Activated CD4-positive, alpha-beta memory T cell treated with anti-CD3 and anti-CD28 coated beads for 36 hours (primary cell): ENCODE results near the gene PTPA. TPM values are rescaled to one million over a fixed set of nuclear protein-coding genes. Genes with fewer than 3 reads are reported as not detected.
A peak's percentile ranks its signal among the peaks of the same experiment; 100 is the strongest.

Experiments
- CTCF ChIA-PET: fragments of 350-600 bp; sonication (Branson Sonifier 250); formaldehyde crosslinking; loops from one replicate; lab custom pipeline; 2021; ENCODE audit warnings: antibody characterized with exemption, inconsistent platforms; lab: Charles Lee
- POLR2A ChIA-PET: fragments of 350-600 bp; sonication (Branson Sonifier 250); formaldehyde crosslinking; loops from one replicate; lab custom pipeline; 2021; ENCODE audit warnings: antibody characterized with exemption; lab: Charles Lee
- DNase-seq: peaks from one replicate; pipeline ENCODE4 v3.0.0-alpha.2; 2020
- H3K27ac Mint-ChIP-seq: one replicate; pipeline ENCODE4 v1.8.0; 2021; ENCODE audit warnings: mixed read lengths
- H3K27me3 Mint-ChIP-seq: one replicate; pipeline ENCODE4 v1.8.0; 2021; ENCODE audit warnings: mixed read lengths
- H3K36me3 Mint-ChIP-seq: one replicate; pipeline ENCODE4 v1.8.0; 2021; ENCODE audit warnings: mixed read lengths
- H3K4me1 Mint-ChIP-seq: one replicate; pipeline ENCODE4 v1.8.0; 2021; ENCODE audit warnings: low read depth, mixed read lengths
- H3K4me3 Mint-ChIP-seq: one replicate; pipeline ENCODE4 v1.8.0; 2021; ENCODE audit warnings: mild to moderate bottlenecking, mixed read lengths
- H3K9me3 Mint-ChIP-seq: one replicate; pipeline ENCODE4 v1.8.0; 2021; ENCODE audit warnings: mixed read lengths
- intact Hi-C: fragments of 100-400 bp; cut with micrococcal nuclease; formaldehyde crosslinking; loops from one replicate; pipeline ENCODE4 v1.15.1; 2023
- total RNA-seq, 2 experiments: library from RNA; stranded (reverse); gene quantifications; one replicate each; pipeline ENCODE4 v1.2.3, GENCODE V29; 2021

The PTPA gene
- total RNA-seq, 2 experiments from 2014 or later = 74.6 to 76.3 TPM

DNA sequence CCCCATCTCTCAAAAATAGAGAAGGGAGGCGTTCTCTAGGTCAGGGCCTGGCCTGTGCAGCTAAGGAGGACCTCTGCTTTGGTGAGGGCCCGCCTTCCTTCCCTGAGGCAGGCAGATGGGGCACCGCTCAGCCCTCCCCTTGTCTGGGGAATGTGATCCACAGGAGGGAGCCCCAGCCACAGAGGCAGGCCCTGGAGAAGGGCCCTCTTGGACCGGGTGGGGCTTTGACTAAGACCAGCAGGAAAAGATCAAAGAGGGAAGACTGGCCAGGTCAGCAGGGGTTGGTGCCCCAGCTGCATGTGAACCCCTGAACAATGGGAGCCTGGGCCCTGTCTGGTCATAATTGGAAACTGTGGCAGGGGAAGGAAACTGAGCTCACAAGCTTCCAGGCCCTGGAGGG is 21.9 kb downstream of the PTPA start:
- Mint-ChIP-seq H3K27ac (no peak overlapping the region), H3K36me3 (peaks cover 15% of the 10 kb centered on the region), H3K4me1 (peaks cover 4% of the 10 kb centered on the region), H3K9me3 (no peaks in the 10 kb centered on the region), H3K27me3 (no peaks in the 10 kb centered on the region), H3K4me3 (no peak overlapping the region)
- ChIA-PET POLR2A (no interaction called here), CTCF (interaction anchor here (1.3 to 6.1 kb wide), 6 partner anchors 11 to 651 kb away, joined by 3 to 129 read pairs (median 16); partner anchors contain the start of genes C9orf50 and NTMT1)
- intact Hi-C loops = no loop called here
- no peak for DNase-seq

- Mint-ChIP-seq H3K36me3 (peaks cover 14% of the 10 kb centered on the region), H3K27ac (no peak overlapping the region), H3K4me3 (no peak overlapping the region), H3K4me1 (peaks cover 18% of the 10 kb centered on the region), H3K27me3 (no peaks in the 10 kb centered on the region), H3K9me3 (no peaks in the 10 kb centered on the region)
- intact Hi-C loops = loop anchor here (5.0 kb wide), 1 partner anchor 647 kb away; no protein-coding TSS in a partner anchor
- POLR2A ChIA-PET = no interaction called here
- DNase-seq = no peak
- CTCF ChIA-PET = interaction anchor here (0.6 to 1.3 kb wide), 6 partner anchors 8 to 591 kb away, joined by 3 to 5 read pairs (median 4); no protein-coding TSS in a partner anchor
These were observed 24.3 kb downstream of the PTPA start for GRCh38 chr9:129135476-129135875.

GRCh38 chr9:129136446-129137035 is 25.3 kb downstream of the PTPA start:
- Mint-ChIP-seq H3K4me3 (no peak overlapping the region), H3K27me3 (no peaks in the 10 kb centered on the region), H3K27ac (no peak overlapping the region), H3K4me1 (peaks cover 26% of the 10 kb centered on the region), H3K36me3 (peaks cover 10% of the 10 kb centered on the region), H3K9me3 (no peaks in the 10 kb centered on the region)
- ChIA-PET CTCF (interaction anchor here (0.9 to 1.3 kb wide), 4 partner anchors 10 to 557 kb away, joined by 3 to 5 read pairs (median 4); no protein-coding TSS in a partner anchor), POLR2A (no interaction called here)
- no peak for DNase-seq
- intact Hi-C loops = loop anchor here (5.0 kb wide), 1 partner anchor 646 kb away; no protein-coding TSS in a partner anchor

- POLR2A ChIA-PET = interaction anchor here (1.4 kb wide), 1 partner anchor 473 kb away, joined by 4 read pairs; no protein-coding TSS in a partner anchor
- intact Hi-C loops = loop anchor here (5.0 kb wide), 1 partner anchor 645 kb away; no protein-coding TSS in a partner anchor
These were observed 26.3 kb downstream of the PTPA start for GRCh38 chr9:129137292-129138143.

DNA sequence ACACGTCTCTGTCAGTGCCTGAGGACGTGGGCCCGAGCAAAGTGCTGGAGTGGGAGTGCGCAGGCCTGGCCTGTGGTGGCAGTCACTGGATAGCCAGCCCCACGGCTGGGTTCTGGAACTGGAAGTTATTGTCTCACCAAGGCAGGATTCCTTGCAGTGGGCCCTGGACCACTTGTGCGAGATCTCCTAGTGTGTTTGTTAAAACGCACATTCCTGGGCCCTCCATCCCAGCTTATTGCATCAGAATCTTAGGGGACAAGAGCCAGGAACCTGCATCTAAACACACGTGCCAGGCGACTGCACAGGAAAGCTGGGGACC is 26.9 kb downstream of the PTPA start:
- Mint-ChIP-seq H3K4me1 (peaks cover 31% of the 10 kb centered on the region), H3K36me3 (peaks cover 14% of the 10 kb centered on the region), H3K9me3 (no peaks in the 10 kb centered on the region), H3K27ac (peak overlapping the region; percentile 28), H3K4me3 (no peak overlapping the region), H3K27me3 (no peaks in the 10 kb centered on the region)
- ChIA-PET CTCF (interaction anchor here (0.7 to 7.3 kb wide), 15 partner anchors 8 to 653 kb away, joined by 3 to 147 read pairs (median 7); partner anchors contain the start of genes C9orf50, CRAT, IER5L and NTMT1), POLR2A (interaction anchor here (1.4 to 1.5 kb wide), 2 partner anchors 25 to 473 kb away, joined by 4 to 5 read pairs; no protein-coding TSS in a partner anchor)
- no peak for DNase-seq
- intact Hi-C loops = loop anchor here (5.0 kb wide), 1 partner anchor 644 kb away; no protein-coding TSS in a partner anchor

More at GRCh38 chr9:129137292-129138143, 26.3 kb downstream of the PTPA start:
- CTCF ChIA-PET = interaction anchor here (0.7 to 7.3 kb wide), 12 partner anchors 8 to 653 kb away, joined by 3 to 147 read pairs (median 8); partner anchors contain the start of genes C9orf50, CRAT, IER5L and NTMT1
- Mint-ChIP-seq H3K27me3 (no peaks in the 10 kb centered on the region), H3K4me3 (no peak overlapping the region), H3K4me1 (peaks cover 26% of the 10 kb centered on the region), H3K27ac (peak overlapping the region; percentile 28), H3K9me3 (no peaks in the 10 kb centered on the region), H3K36me3 (peaks cover 10% of the 10 kb centered on the region)
- no peak for DNase-seq

- H3K9me3 Mint-ChIP-seq = no peaks in the 10 kb centered on the region
- H3K27ac Mint-ChIP-seq = peak overlapping the region; percentile 91
- peaks cover 32% of the 10 kb centered on the region for H3K4me1 Mint-ChIP-seq
- ChIA-PET POLR2A (interaction anchor here (0.9 to 2.0 kb wide), 5 partner anchors 14 to 472 kb away, joined by 3 to 7 read pairs (median 5); partner anchors contain the start of gene IER5L), CTCF (interaction anchor here (0.6 to 7.3 kb wide), 37 partner anchors 8 to 652 kb away, joined by 3 to 147 read pairs (median 5); partner anchors contain the start of genes C9orf50, CRAT, IER5L and NTMT1)
- intact Hi-C loops = loop anchor here (1.0 to 5.0 kb wide), 3 partner anchors 36 to 644 kb away; no protein-coding TSS in a partner anchor
- H3K36me3 Mint-ChIP-seq = peaks cover 12% of the 10 kb centered on the region
- H3K27me3 Mint-ChIP-seq = no peaks in the 10 kb centered on the region
- DNase-seq = no peak
- H3K4me3 Mint-ChIP-seq = no peak overlapping the region
These were observed 27.4 kb downstream of the PTPA start for GRCh38 chr9:129138476-129139232.

DNA sequence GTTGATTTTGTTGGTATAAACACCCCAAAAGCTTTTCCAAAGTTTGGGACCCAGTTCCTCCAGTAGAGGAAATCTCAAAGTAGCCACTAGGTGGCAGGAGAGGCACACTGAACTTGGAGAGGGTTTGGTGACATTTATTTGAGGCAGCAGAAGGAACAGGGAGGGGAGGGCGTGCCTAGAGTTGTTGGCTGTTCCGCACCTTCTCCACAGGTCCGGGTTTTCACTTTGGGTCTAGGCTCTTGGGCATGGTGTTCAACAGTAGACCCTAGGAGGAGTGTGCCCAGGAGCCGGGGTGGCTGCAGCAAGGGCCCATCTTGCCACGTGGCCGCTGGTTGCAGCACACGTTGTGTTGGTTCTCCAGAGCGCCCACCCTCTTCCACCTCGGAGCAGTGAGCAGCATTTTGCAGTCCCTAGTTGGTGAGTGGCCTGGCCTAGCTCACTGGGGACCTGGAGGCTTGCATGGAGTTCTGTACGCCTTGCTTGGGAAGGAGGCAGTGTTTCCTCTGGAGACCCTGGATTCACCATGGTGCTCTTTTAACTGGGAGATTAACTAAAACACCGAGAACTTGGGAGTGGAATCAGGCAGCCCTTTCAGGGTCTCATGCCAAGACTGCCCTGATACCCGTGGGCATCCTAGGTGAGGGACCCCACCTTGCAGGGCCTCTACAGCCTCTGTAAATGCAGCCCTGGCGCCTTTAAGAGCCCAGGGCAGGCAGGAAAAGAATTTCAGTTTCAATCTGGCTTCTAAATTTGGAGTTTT is 28.2 kb downstream of the PTPA start:
- H3K4me3 Mint-ChIP-seq = peak overlapping the region; percentile 64
- POLR2A ChIA-PET = interaction anchor here (0.9 to 2.0 kb wide), 11 partner anchors 8 to 485 kb away, joined by 3 to 7 read pairs (median 3); partner anchors contain the start of gene IER5L

GRCh38 chr9:129139993-129140396 is 28.8 kb downstream of the PTPA start:
- intact Hi-C loops = loop anchor here (1.0 to 5.0 kb wide), 7 partner anchors 9 to 642 kb away; no protein-coding TSS in a partner anchor
- Mint-ChIP-seq H3K4me1 (peaks cover 37% of the 10 kb centered on the region), H3K9me3 (no peaks in the 10 kb centered on the region), H3K27me3 (no peaks in the 10 kb centered on the region), H3K36me3 (peaks cover 9% of the 10 kb centered on the region), H3K27ac (peak overlapping the region; percentile 91), H3K4me3 (peak overlapping the region; percentile 64)
- ChIA-PET POLR2A (interaction anchor here (0.6 to 2.0 kb wide), 10 partner anchors 8 to 487 kb away, joined by 3 to 7 read pairs (median 3); partner anchors contain the start of gene IER5L), CTCF (interaction anchor here (0.6 to 7.3 kb wide), 30 partner anchors 9 to 646 kb away, joined by 3 to 147 read pairs (median 6); partner anchors contain the start of genes C9orf50, CRAT, IER5L and NTMT1)
- DNase-seq = peak; percentile 91

More for the DNA sequence above, 28.2 kb downstream of the PTPA start:
- intact Hi-C loops = loop anchor here (1.0 to 5.0 kb wide), 3 partner anchors 35 to 643 kb away; no protein-coding TSS in a partner anchor
- H3K4me1 Mint-ChIP-seq = peaks cover 37% of the 10 kb centered on the region
- H3K27ac Mint-ChIP-seq = peak overlapping the region; percentile 91
- no peaks in the 10 kb centered on the region for H3K27me3 Mint-ChIP-seq
- H3K9me3 Mint-ChIP-seq = no peaks in the 10 kb centered on the region
- peak; percentile 83 for DNase-seq
- peaks cover 11% of the 10 kb centered on the region for H3K36me3 Mint-ChIP-seq
- CTCF ChIA-PET = interaction anchor here (0.6 to 7.3 kb wide), 48 partner anchors 9 to 651 kb away, joined by 3 to 147 read pairs (median 4); partner anchors contain the start of genes C9orf50, CRAT, IER5L and NTMT1

DNA sequence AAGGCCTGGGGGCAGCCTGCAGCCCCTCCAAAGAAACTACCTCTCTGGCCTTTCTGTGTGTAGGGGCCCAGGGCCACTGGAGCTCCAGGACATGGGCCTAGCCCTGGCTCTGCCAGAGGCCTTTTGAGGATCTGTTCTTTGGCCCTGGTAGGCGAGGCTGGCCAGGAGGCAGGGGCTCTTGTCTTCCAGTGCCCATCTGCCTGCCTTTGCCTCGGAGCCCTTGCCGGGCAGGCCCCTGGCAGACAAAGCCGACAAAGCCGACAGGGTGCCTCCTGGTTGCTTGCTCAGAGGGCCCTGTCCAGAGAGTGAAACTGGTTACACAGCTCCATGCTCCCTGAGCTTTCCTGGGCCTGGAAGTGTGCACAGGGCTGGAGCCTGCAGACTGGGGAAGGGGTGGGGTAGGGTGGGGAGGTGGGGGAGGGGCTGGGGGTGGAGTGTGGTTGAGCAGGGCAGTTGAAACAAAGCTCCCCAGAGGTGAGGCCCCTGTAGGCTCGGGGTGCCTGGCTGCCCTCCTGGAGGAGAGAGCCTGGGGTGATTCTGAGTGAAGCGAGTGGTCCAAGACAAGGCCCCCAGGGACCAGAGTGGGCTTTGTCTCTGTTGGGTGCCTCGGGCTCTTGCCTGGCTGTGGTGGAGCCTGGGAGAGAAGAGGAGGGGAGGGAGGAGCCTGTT is 29.3 kb downstream of the PTPA start:
- peak; percentile 41 for DNase-seq
- Mint-ChIP-seq H3K27me3 (no peaks in the 10 kb centered on the region), H3K4me1 (peaks cover 37% of the 10 kb centered on the region), H3K27ac (peak overlapping the region; percentile 91), H3K4me3 (peak overlapping the region; percentile 64), H3K36me3 (peaks cover 9% of the 10 kb centered on the region), H3K9me3 (no peaks in the 10 kb centered on the region)
- ChIA-PET CTCF (interaction anchor here (0.6 to 7.3 kb wide), 28 partner anchors 9 to 598 kb away, joined by 3 to 147 read pairs (median 6); partner anchors contain the start of genes C9orf50, CRAT, IER5L and NTMT1), POLR2A (interaction anchor here (0.6 to 2.0 kb wide), 10 partner anchors 9 to 487 kb away, joined by 3 to 7 read pairs (median 3); partner anchors contain the start of gene IER5L)
- intact Hi-C loops = loop anchor here (1.0 to 2.0 kb wide), 4 partner anchors 9 to 484 kb away; no protein-coding TSS in a partner anchor
